Pons (tissue), 1 donor: ENCODE data around the gene SERPINH1.

Experiments used
- DNase-seq: peaks from one replicate; pipeline ENCODE4 v3.0.0-alpha.2; 2016; ENCODE audit warnings: low spot score

The SERPINH1 gene

DNA sequence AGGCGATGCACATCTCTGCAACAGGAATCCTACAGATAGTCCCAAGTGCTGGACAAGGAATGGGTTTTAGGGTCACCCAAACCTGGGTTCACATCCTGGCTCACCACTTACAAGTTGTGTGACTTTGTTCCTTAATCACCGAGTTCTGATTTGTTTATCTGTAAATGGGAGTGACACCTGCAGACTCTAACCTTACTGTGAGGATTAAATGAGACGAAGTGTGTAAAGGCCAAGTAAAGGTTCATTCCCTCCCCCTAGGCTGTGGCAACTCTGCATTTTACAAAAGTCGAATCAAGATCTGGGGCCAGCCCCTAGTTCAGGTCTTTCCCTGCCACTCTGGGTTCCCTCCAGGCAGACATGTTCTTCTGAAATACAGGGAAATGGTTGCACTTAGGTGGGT lies 34.9 kb downstream of the SERPINH1 start:
- no peak for DNase-seq

DNA sequence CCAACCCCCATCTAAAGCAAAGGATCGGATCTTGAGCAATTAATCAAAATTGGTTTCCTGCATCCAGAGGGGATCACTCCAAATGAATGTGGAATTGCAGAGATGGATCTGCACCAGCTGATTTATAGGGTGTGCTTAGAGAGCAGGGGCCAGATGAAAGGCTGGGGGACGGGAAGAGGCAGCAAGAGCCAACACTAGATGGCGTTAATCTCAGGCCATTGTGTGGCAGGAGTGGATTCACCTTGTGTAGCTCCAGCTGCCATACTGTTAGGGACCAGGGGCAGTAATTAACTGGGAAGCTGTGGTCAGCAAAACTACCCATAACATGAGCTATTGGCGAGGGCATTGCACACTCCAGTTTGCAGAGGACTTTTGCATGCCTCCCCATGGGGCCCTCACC lies 35.6 kb downstream of the SERPINH1 start:
- peak; percentile 30 for DNase-seq

DNA sequence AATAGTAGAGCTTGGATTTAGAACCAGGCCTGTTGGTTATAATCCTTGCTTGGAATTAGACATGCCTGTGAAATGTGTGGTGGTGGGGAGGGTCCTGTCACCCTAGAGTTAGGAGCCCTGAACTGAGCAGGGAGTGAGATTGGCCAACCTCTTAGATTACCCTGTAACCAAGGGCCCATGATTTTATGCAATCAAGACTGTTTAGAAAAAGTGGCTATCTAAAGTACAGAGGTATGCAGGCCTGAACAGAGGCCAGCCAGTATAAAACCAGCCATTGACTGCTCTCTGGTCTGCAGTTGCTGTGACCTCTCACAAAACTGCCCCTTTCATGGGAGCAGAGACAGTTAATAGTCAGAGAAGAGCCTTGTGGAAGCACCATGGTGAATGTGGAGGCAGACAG lies 36.2 kb downstream of the SERPINH1 start:
- DNase-seq: no peak

DNA sequence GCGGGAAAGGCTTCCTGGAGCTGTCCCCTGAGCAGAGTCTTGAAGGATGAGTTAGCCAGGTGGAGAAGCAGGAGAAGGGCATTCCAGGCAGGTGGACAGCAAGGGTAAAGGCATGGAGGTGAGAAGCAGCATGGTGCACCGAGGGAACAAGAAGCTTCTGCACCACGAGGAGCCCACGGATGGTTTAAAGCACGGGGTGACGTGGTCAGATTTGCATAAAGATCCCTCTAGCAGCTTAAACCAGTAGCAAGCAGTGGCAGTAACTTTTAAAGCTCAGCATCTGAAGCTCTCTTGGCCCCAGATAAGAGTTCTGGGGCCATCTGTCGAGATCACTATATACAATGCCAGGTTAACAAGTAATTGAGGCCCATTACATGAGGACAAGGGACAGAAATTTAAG lies 36.8 kb downstream of the SERPINH1 start:
- DNase-seq: no peak

DNA sequence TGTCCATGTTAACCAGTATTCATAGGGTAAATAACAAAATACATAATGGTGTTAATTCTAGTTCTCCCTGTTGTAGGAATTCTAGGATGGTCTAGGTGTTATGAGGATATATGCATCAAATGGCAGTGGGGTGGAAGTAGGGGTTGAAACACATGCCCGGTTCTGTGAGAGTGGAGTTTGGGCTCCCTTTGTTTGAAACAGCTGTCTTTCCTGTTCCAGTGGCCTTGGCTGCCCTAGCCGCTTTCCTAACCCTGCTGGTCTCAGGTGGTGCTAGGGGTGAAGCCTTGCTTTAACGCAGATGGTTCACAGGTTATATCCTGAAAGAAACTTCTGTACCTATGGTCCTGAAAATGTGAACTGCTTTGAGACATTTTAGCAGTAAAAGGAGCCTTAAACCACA lies 38.3 kb downstream of the SERPINH1 start:
- DNase-seq: no peak

DNA sequence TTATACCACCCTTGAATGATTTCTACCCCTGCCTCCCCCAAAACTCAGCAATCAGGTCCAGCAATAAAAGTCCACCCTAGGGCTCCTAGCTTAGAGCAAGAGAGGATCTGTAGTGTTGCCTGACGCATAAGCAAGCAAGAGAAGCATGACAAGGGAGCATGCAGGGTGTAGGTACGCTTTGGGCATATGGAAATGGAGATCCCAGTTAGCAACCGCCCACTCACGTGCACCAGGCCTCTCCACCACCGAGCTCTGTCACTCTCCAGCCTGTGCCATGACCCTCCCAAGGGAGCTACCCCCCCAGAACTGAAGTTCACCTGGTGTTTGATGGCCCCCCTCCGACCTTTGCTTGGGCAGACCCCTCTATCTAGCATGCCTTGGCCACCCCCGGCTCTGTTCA lies 39.4 kb downstream of the SERPINH1 start:
- DNase-seq: no peak

DNA sequence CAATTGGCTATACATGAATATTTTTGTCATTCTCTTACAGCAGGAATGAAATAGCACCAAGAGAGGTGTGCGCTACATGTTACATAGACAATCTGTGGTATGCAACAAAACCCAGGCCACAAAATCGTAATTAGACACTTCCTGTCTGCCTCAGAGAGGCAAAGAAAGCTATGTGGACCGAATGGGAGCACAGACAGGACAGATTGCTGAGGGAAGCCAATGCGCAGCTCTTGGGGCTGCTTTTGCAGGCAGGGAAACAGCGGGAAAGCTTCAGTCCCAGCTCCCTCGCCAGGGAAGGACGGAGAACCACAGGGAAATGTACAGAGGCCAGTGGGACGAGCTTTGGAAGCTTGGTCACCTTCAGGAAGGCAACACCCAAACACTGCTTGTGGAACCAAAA lies 40.9 kb downstream of the SERPINH1 start:
- DNase-seq: no peak

DNA sequence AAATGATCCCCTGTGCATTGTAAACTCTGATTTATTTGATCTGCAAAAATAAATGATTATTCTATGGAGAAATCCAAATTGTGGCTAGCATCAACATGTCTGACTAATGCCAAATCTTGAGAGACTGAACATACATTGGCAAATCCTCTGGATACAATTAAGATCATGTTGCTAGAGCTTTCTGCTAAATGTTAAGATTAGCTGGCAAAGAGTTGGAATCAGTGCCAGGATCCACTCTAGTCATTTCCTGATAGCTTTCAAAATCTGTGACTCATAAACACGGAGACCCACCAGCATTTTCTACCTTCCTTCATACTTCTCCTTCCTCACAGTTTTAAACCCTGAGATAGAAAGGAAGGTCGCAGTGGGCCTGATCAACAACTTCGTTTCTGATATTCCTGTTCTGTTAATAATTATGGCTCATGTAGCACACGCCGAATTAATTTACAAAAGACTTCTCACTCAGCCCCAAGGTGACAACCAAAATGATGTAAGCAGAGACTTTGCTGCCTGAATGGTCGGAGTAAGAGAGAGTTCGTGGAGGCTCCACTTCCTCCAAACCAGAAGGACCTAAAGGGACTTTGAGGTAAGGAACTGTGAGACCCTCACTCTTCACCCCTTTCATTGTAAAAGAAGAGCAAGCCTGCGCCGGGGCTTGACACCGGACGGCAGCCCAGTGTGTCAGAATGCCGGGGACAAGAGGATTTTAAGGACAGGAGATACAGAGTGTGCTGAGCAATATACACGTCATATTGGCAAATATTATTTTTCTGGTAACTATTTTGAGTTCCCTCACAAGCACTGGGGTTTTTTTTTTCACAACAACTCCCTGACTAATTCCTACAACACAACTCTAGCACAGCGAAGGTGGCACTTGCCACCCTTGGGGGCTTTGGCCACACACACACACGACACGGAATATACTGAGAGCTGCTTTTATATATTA lies 42.0 kb downstream of the SERPINH1 start:
- DNase-seq: no peak

DNA sequence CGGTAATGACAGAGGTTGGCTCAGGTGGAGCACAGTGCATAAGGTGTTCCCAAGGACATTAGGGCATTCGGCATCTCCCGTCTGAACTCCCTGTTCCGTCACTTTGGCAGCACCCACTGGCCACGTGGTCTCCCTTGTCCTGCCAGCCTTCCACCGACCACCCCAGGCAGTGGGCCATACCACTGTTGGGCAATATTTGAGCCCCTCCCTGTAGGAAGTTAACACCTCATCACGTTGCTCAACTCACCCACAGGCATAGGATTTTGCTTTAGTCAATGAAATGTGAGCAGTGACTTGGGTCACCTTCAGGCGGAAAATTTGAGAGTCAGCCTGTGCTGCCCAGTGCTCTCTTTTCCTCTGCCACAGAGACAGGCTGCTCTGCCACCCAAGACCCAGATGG lies 44.0 kb downstream of the SERPINH1 start:
- no peak for DNase-seq

DNA sequence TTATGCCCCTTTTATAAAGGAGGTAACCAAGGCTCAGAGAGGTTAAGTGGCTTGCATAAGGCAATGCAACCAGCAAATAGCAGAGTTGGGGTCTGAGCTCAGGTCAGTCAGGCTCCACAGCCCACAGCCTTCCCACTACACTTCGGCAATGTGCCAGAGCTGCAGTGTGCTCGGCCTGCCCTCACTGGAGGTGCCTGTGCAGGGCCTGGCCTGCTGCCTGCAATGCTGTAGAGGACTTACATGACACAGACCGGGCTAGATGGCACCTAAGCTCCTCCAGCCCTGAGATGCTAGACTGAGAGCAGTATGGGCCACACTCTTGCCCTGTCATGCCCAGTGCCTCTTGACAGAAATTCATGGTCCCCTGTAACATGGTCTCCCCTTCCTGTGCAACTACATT lies 49.8 kb downstream of the SERPINH1 start:
- DNase-seq: no peak

DNA sequence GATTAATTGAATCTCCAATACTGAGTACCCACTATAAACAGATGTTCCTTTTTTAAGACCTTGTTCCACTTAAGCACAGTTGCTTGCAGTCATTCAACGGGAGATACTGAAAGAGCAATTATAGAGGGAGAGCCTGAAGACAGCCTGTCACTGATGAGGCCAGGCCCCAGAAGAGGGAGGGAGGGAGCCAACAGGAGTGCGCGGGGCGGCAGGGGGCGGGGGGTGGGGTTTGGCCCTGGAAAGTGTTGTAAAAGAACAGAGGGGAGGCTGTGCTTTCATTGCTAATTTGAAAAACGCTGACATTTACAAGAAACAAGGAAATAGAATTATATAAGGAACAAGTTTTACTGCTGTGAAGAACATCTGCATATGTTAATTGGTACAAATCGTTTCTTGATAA lies 53.7 kb downstream of the SERPINH1 start:
- peak; percentile 27 for DNase-seq

DNA sequence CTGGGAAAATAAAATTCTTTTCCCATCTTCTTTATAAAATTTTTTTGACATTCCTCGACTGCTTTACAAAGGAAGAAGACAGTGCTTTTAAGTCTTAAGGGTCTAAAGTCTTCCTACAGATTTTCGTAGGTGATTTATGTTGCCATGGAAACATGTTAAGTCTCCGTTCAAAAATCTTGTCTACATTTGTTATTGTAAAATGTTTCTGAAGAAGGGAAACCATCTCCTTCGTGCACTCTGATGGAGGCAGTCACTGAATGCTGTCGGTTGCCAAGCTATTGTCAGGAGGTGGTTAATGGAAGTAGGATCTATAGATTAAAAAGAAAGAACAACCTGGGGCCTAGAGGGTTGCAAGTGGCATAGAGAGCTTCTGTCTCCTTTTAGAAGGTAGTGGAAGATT lies 54.2 kb downstream of the SERPINH1 start:
- DNase-seq: no peak
